Muscle of arm (tissue), 12 donors: ENCODE data around the gene COL25A1. TPM values are rescaled to one million over a fixed set of nuclear protein-coding genes. Genes with fewer than 3 reads are reported as not detected.
A peak's percentile ranks its signal among the peaks of the same experiment; 100 is the strongest.
"Not testable (repeated sequence)": the region's sequence is repeated elsewhere in the genome, so short reads cannot be mapped to it uniquely, and the experiment has no call there.

ENCODE experiments used
- DNase-seq: peaks from one replicate; pipeline ENCODE4 v3.0.0-alpha.2; 2013
- polyA plus RNA-seq, 12 donors: library from polyadenylated mRNA; unstranded; fragments of 120-200 nt; gene quantifications; one replicate each; pipeline ENCODE4 v1.2.1, GENCODE V29; 2013; ENCODE audit not compliant: insufficient read length in 12 of 12

COL25A1 gene
- polyA plus RNA-seq, 12 donors = 3.0 to 14.5 (median 6.1) TPM; not detected in 1

GRCh38 chr4:109126856-109127255 lies 175.6 kb downstream of the COL25A1 start:
- no peak for DNase-seq

GRCh38 chr4:109125084-109125483 lies 177.4 kb downstream of the COL25A1 start:
- no peak for DNase-seq

- DNase-seq = no peak
These were observed 178.5 kb downstream of the COL25A1 start for GRCh38 chr4:109123951-109124350.

- no peak for DNase-seq
These were observed 180.9 kb downstream of the COL25A1 start for GRCh38 chr4:109121561-109121960.

GRCh38 chr4:109119852-109120251 lies 182.6 kb downstream of the COL25A1 start:
- DNase-seq = no peak

- no peak for DNase-seq
These were observed 183.8 kb downstream of the COL25A1 start for GRCh38 chr4:109118635-109119034.

- DNase-seq = no peak
These were observed 188.0 kb downstream of the COL25A1 start for GRCh38 chr4:109114501-109114900.

- DNase-seq = peak; percentile 7
These were observed 188.9 kb downstream of the COL25A1 start for GRCh38 chr4:109113521-109113920.

GRCh38 chr4:109111031-109111430 lies 191.4 kb downstream of the COL25A1 start:
- no peak for DNase-seq

- DNase-seq = not testable (repeated sequence)
These were observed 194.2 kb downstream of the COL25A1 start for GRCh38 chr4:109108215-109108614.

- DNase-seq = no peak
These were observed 208.4 kb downstream of the COL25A1 start for GRCh38 chr4:109094056-109094455.

GRCh38 chr4:109091727-109092409 lies 210.6 kb downstream of the COL25A1 start:
- no peak for DNase-seq

- DNase-seq = no peak
These were observed 218.5 kb downstream of the COL25A1 start for GRCh38 chr4:109083911-109084310.

GRCh38 chr4:109079731-109080130 lies 222.7 kb downstream of the COL25A1 start:
- DNase-seq = no peak

- no peak for DNase-seq
These were observed 223.3 kb downstream of the COL25A1 start for GRCh38 chr4:109079201-109079600.

GRCh38 chr4:109078724-109079123 lies 223.7 kb downstream of the COL25A1 start:
- DNase-seq = peak; percentile 30

GRCh38 chr4:109077505-109077904 lies 225.0 kb downstream of the COL25A1 start:
- DNase-seq = no peak

GRCh38 chr4:109076709-109077108 lies 225.7 kb downstream of the COL25A1 start:
- DNase-seq = not testable (repeated sequence)

- DNase-seq = no peak
These were observed 226.8 kb downstream of the COL25A1 start for GRCh38 chr4:109075621-109076020.

- DNase-seq = no peak
These were observed 229.9 kb downstream of the COL25A1 start for GRCh38 chr4:109072595-109072994.

- DNase-seq = not testable (repeated sequence)
These were observed 231.8 kb downstream of the COL25A1 start for GRCh38 chr4:109070677-109071076.

GRCh38 chr4:109067508-109068235 lies 234.8 kb downstream of the COL25A1 start:
- DNase-seq = peak; percentile 91

GRCh38 chr4:109065006-109065405 lies 237.5 kb downstream of the COL25A1 start:
- no peak for DNase-seq
